Adipocyte (in vitro differentiated cells): Measurements from ENCODE around the gene GTF2I.

Source experiments
- DNase-seq: peaks from one replicate; pipeline ENCODE4 v3.0.0-alpha.2; 2015; ENCODE audit warnings: low read depth
- H3K27me3 ChIP-seq: replicated peaks from 2 replicates; pipeline ENCODE4 v1.7.0; 2013; ENCODE audit warnings: mild to moderate bottlenecking, low read length, moderate library complexity; ENCODE audit not compliant: control insufficient read depth, insufficient read depth
- H3K36me3 ChIP-seq: 2 replicates; pipeline ENCODE4 v1.7.0; 2013; ENCODE audit warnings: low read length, mild to moderate bottlenecking, moderate library complexity; ENCODE audit not compliant: control insufficient read depth, insufficient read depth, severe bottlenecking
- H3K4me1 ChIP-seq: 2 replicates; pipeline ENCODE4 v1.7.0; 2013; ENCODE audit warnings: mild to moderate bottlenecking, low read length, moderate library complexity; ENCODE audit not compliant: control insufficient read depth, insufficient read depth
- H3K4me3 ChIP-seq: 2 replicates; pipeline ENCODE4 v1.7.0; 2013; ENCODE audit warnings: mild to moderate bottlenecking, low read length, moderate library complexity
- H3K9ac ChIP-seq: 2 replicates; pipeline ENCODE4 v1.7.0; 2013; ENCODE audit warnings: mild to moderate bottlenecking, low read length, moderate library complexity
- H3K9me3 ChIP-seq: 2 replicates; pipeline ENCODE4 v1.7.0; 2013; ENCODE audit warnings: mild to moderate bottlenecking, low read length, moderate library complexity; ENCODE audit not compliant: control insufficient read depth

GTF2I gene

GRCh38 chr7:74657692-74658177 is at the start of gene GTF2I:
GTF2I (plus strand) TSS chr7:74657718; CDS start chr7:74689129, 31,411 bp downstream.
- Histone ChIP-seq H3K9ac (peak within 1 kb of the TSS; percentile 99), H3K4me3 (peak within 1 kb of the TSS; percentile 94), H3K9me3 (no peaks in the 10 kb centered on the region), H3K36me3 (no peaks in the 10 kb centered on the region), H3K27me3 (no peaks in the 10 kb centered on the region), H3K4me1 (peaks cover 50% of the 10 kb centered on the region)
- no peak for DNase-seq

- H3K4me3 ChIP-seq, result no peak overlapping the region
- no peak for DNase-seq
Observed at GRCh38 chr7:74612015-74612829, 45.3 kb upstream of the GTF2I start.

GRCh38 chr7:74615933-74616780 is 41.4 kb upstream of the GTF2I start:
- H3K36me3 ChIP-seq, result no peaks in the 10 kb centered on the region
- no peak overlapping the region for H3K4me3 ChIP-seq
- no peaks in the 10 kb centered on the region for H3K9me3 ChIP-seq
- no peak for DNase-seq
- no peak overlapping the region for H3K9ac ChIP-seq
- peaks cover 9% of the 10 kb centered on the region for H3K4me1 ChIP-seq
- H3K27me3 ChIP-seq, result no peaks in the 10 kb centered on the region

More at GRCh38 chr7:74612015-74612829, 45.3 kb upstream of the GTF2I start:
- Histone ChIP-seq H3K27me3 (no peaks in the 10 kb centered on the region), H3K36me3 (no peaks in the 10 kb centered on the region), H3K9ac (peak overlapping the region; percentile 38), H3K4me1 (peaks cover 9% of the 10 kb centered on the region), H3K9me3 (no peaks in the 10 kb centered on the region)

GRCh38 chr7:74617180-74617744 is 40.3 kb upstream of the GTF2I start:
- no peak overlapping the region for H3K4me3 ChIP-seq
- no peaks in the 10 kb centered on the region for H3K27me3 ChIP-seq
- no peak overlapping the region for H3K9ac ChIP-seq
- peaks cover 6% of the 10 kb centered on the region for H3K4me1 ChIP-seq
- H3K9me3 ChIP-seq, result no peaks in the 10 kb centered on the region
- no peaks in the 10 kb centered on the region for H3K36me3 ChIP-seq
- DNase-seq, result no peak

GRCh38 chr7:74619235-74619860 is 38.2 kb upstream of the GTF2I start:
- no peaks in the 10 kb centered on the region for H3K4me1 ChIP-seq
- H3K36me3 ChIP-seq, result no peaks in the 10 kb centered on the region
- no peak overlapping the region for H3K9ac ChIP-seq
- H3K27me3 ChIP-seq, result no peaks in the 10 kb centered on the region
- no peaks in the 10 kb centered on the region for H3K9me3 ChIP-seq
- no peak for DNase-seq
- H3K4me3 ChIP-seq, result no peak overlapping the region

GRCh38 chr7:74622228-74622749 is 35.2 kb upstream of the GTF2I start:
- Histone ChIP-seq H3K4me1 (peaks cover 3% of the 10 kb centered on the region), H3K27me3 (no peaks in the 10 kb centered on the region), H3K36me3 (no peaks in the 10 kb centered on the region), H3K9me3 (no peaks in the 10 kb centered on the region), H3K4me3 (no peak overlapping the region), H3K9ac (no peak overlapping the region)
- DNase-seq, result no peak

GRCh38 chr7:74623135-74623534 is 34.4 kb upstream of the GTF2I start:
- H3K9ac ChIP-seq, result no peak overlapping the region
- peaks cover 11% of the 10 kb centered on the region for H3K4me1 ChIP-seq
- no peak overlapping the region for H3K4me3 ChIP-seq
- no peaks in the 10 kb centered on the region for H3K36me3 ChIP-seq
- no peaks in the 10 kb centered on the region for H3K27me3 ChIP-seq
- no peaks in the 10 kb centered on the region for H3K9me3 ChIP-seq
- no peak for DNase-seq

- Histone ChIP-seq H3K4me3 (no peak overlapping the region), H3K4me1 (peaks cover 21% of the 10 kb centered on the region), H3K9ac (no peak overlapping the region), H3K9me3 (no peaks in the 10 kb centered on the region), H3K27me3 (no peaks in the 10 kb centered on the region), H3K36me3 (no peaks in the 10 kb centered on the region)
- peak; percentile 88 for DNase-seq
Observed at GRCh38 chr7:74625446-74625845, 32.1 kb upstream of the GTF2I start.

- Histone ChIP-seq H3K36me3 (no peaks in the 10 kb centered on the region), H3K9me3 (no peaks in the 10 kb centered on the region), H3K9ac (peak overlapping the region; percentile 78), H3K4me1 (peaks cover 32% of the 10 kb centered on the region), H3K4me3 (peak overlapping the region; percentile 69), H3K27me3 (no peaks in the 10 kb centered on the region)
- peak; percentile 89 for DNase-seq
Observed at GRCh38 chr7:74627661-74628411, 29.7 kb upstream of the GTF2I start.

GRCh38 chr7:74632505-74632904 is 25.0 kb upstream of the GTF2I start:
- Histone ChIP-seq H3K36me3 (no peaks in the 10 kb centered on the region), H3K27me3 (no peaks in the 10 kb centered on the region), H3K9me3 (no peaks in the 10 kb centered on the region), H3K9ac (no peak overlapping the region), H3K4me1 (peaks cover 43% of the 10 kb centered on the region), H3K4me3 (no peak overlapping the region)
- no peak for DNase-seq
